Activated CD8-positive, alpha-beta memory T cell treated with anti-CD3 and anti-CD28 coated beads, Interleukin-2, amount 10 ng/mL, durations not matched to agents 7 days and 5 days (primary cell): ENCODE measurements around the gene UBE3D. TPM values are rescaled to one million over a fixed set of nuclear protein-coding genes. Genes with fewer than 3 reads are reported as not detected.
"Not testable (repeated sequence)": the region's sequence is repeated elsewhere in the genome, so short reads cannot be mapped to it uniquely, and the experiment has no call there.

Experiments used
- ATAC-seq: fragments of 150-1000 bp; cut with Tn5 transposase; one replicate; pipeline ENCODE4 v1.10.0; 2021; ENCODE audit warnings: moderate library complexity
- CTCF ChIA-PET: fragments of 350-600 bp; sonication (Branson Sonifier 250); formaldehyde crosslinking; loops from one replicate; lab custom pipeline; 2021; ENCODE audit warnings: antibody characterized with exemption; lab: Charles Lee
- DNase-seq: peaks from one replicate; pipeline ENCODE4 v3.0.0-alpha.2; 2020
- H3K27ac Mint-ChIP-seq: one replicate; pipeline ENCODE4 v1.8.0; 2021; ENCODE audit warnings: mild to moderate bottlenecking, mixed read lengths
- H3K27me3 Mint-ChIP-seq: one replicate; pipeline ENCODE4 v1.8.0; 2021; ENCODE audit warnings: mixed read lengths
- H3K36me3 Mint-ChIP-seq: one replicate; pipeline ENCODE4 v1.8.0; 2021; ENCODE audit warnings: mild to moderate bottlenecking, mixed read lengths
- H3K4me1 Mint-ChIP-seq: one replicate; pipeline ENCODE4 v1.8.0; 2021; ENCODE audit warnings: mixed read lengths
- H3K4me3 Mint-ChIP-seq: one replicate; pipeline ENCODE4 v1.8.0; 2021; ENCODE audit warnings: mild to moderate bottlenecking, moderate library complexity, mixed read lengths
- H3K9me3 Mint-ChIP-seq: one replicate; pipeline ENCODE4 v1.8.0; 2022; ENCODE audit warnings: low read depth, mixed read lengths
- total RNA-seq, 2 experiments: library from RNA; stranded (reverse); gene quantifications; one replicate each; pipeline ENCODE4 v1.2.3, GENCODE V29; 2021

Gene UBE3D
- total RNA-seq, 2 experiments from 2014 or later, result 4.6 to 4.7 TPM

GRCh38 chr6:83047065-83047754 lies 18.4 kb downstream of the UBE3D start:
- DNase-seq, result no peak
- Mint-ChIP-seq H3K27me3 (no peaks in the 10 kb centered on the region), H3K27ac (no peak overlapping the region), H3K9me3 (no peaks in the 10 kb centered on the region), H3K36me3 (peaks cover 3% of the 10 kb centered on the region), H3K4me3 (no peak overlapping the region), H3K4me1 (no peaks in the 10 kb centered on the region)
- no peak for ATAC-seq
- CTCF ChIA-PET, result interaction anchor here (0.8 to 1.3 kb wide), 4 partner anchors 10 to 776 kb away, joined by 3 to 5 read pairs (median 3); partner anchors contain the start of gene UBE3D

- Mint-ChIP-seq H3K9me3 (no peaks in the 10 kb centered on the region), H3K4me1 (no peaks in the 10 kb centered on the region), H3K4me3 (no peak overlapping the region), H3K27me3 (no peaks in the 10 kb centered on the region), H3K36me3 (peaks cover 3% of the 10 kb centered on the region), H3K27ac (no peak overlapping the region)
- CTCF ChIA-PET, result interaction anchor here (0.7 kb wide), 1 partner anchor 774 kb away, joined by 3 read pairs; no protein-coding TSS in a partner anchor
- DNase-seq (no peak), ATAC-seq (no peak)
Observed at GRCh38 chr6:83044091-83044768, 21.4 kb downstream of the UBE3D start.

GRCh38 chr6:83042467-83043053 lies 23.1 kb downstream of the UBE3D start:
- ATAC-seq (no peak), DNase-seq (no peak)
- no peaks in the 10 kb centered on the region for H3K9me3 Mint-ChIP-seq
- peaks cover 3% of the 10 kb centered on the region for H3K36me3 Mint-ChIP-seq
- no peaks in the 10 kb centered on the region for H3K4me1 Mint-ChIP-seq
- no peaks in the 10 kb centered on the region for H3K27me3 Mint-ChIP-seq
- H3K4me3 Mint-ChIP-seq, result no peak overlapping the region
- CTCF ChIA-PET, result no interaction called here
- no peak overlapping the region for H3K27ac Mint-ChIP-seq

- Mint-ChIP-seq H3K27ac (no peak overlapping the region), H3K27me3 (no peaks in the 10 kb centered on the region), H3K4me3 (no peak overlapping the region), H3K4me1 (no peaks in the 10 kb centered on the region), H3K9me3 (no peaks in the 10 kb centered on the region), H3K36me3 (peaks cover 21% of the 10 kb centered on the region)
- ATAC-seq (no peak), DNase-seq (no peak)
- CTCF ChIA-PET, result no interaction called here
Observed at GRCh38 chr6:83038246-83038645, 27.4 kb downstream of the UBE3D start.

GRCh38 chr6:83031689-83032088 lies 34.0 kb downstream of the UBE3D start:
- no peaks in the 10 kb centered on the region for H3K4me1 Mint-ChIP-seq
- no peaks in the 10 kb centered on the region for H3K27me3 Mint-ChIP-seq
- DNase-seq (no peak), ATAC-seq (no peak)
- CTCF ChIA-PET, result no interaction called here
- H3K4me3 Mint-ChIP-seq, result no peak overlapping the region
- no peak overlapping the region for H3K27ac Mint-ChIP-seq
- H3K36me3 Mint-ChIP-seq, result peaks cover 44% of the 10 kb centered on the region
- H3K9me3 Mint-ChIP-seq, result peaks cover 2% of the 10 kb centered on the region

- Mint-ChIP-seq H3K9me3 (no peaks in the 10 kb centered on the region), H3K4me3 (no peak overlapping the region), H3K27me3 (no peaks in the 10 kb centered on the region), H3K27ac (no peak overlapping the region), H3K36me3 (peaks cover 37% of the 10 kb centered on the region), H3K4me1 (no peaks in the 10 kb centered on the region)
- CTCF ChIA-PET, result no interaction called here
- DNase-seq (no peak), ATAC-seq (no peak)
Observed at GRCh38 chr6:83019741-83020140, 45.9 kb downstream of the UBE3D start.

GRCh38 chr6:83011131-83011530 lies 54.5 kb downstream of the UBE3D start:
- H3K36me3 Mint-ChIP-seq, result peaks cover 17% of the 10 kb centered on the region
- CTCF ChIA-PET, DNase-seq, ATAC-seq, H3K4me1 Mint-ChIP-seq, H3K27ac Mint-ChIP-seq, H3K27me3 Mint-ChIP-seq, H3K4me3 Mint-ChIP-seq, H3K9me3 Mint-ChIP-seq: not testable (repeated sequence)

GRCh38 chr6:83008626-83009025 lies 57.0 kb downstream of the UBE3D start:
- no peak overlapping the region for H3K27ac Mint-ChIP-seq

GRCh38 chr6:83006270-83006905 lies 59.3 kb downstream of the UBE3D start:
- Mint-ChIP-seq H3K4me1 (no peaks in the 10 kb centered on the region), H3K36me3 (peaks cover 4% of the 10 kb centered on the region), H3K9me3 (no peaks in the 10 kb centered on the region), H3K4me3 (no peak overlapping the region), H3K27me3 (no peaks in the 10 kb centered on the region), H3K27ac (no peak overlapping the region)
- CTCF ChIA-PET, result interaction anchor here (0.8 kb wide), 1 partner anchor 29 kb away, joined by 3 read pairs; no protein-coding TSS in a partner anchor
- ATAC-seq, result no peak
- DNase-seq, result no peak

More at GRCh38 chr6:83008626-83009025, 57.0 kb downstream of the UBE3D start:
- no peak for ATAC-seq
- Mint-ChIP-seq H3K4me3 (no peak overlapping the region), H3K27me3 (no peaks in the 10 kb centered on the region), H3K36me3 (peaks cover 5% of the 10 kb centered on the region), H3K9me3 (no peaks in the 10 kb centered on the region), H3K4me1 (no peaks in the 10 kb centered on the region)
- CTCF ChIA-PET, result no interaction called here
- DNase-seq, result no peak

GRCh38 chr6:82996156-82996555 lies 69.5 kb downstream of the UBE3D start:
- CTCF ChIA-PET, result no interaction called here
- no peak overlapping the region for H3K4me3 Mint-ChIP-seq
- H3K27me3 Mint-ChIP-seq, result no peaks in the 10 kb centered on the region
- H3K36me3 Mint-ChIP-seq, result peaks cover 4% of the 10 kb centered on the region
- DNase-seq, result no peak
- no peak for ATAC-seq
- no peaks in the 10 kb centered on the region for H3K4me1 Mint-ChIP-seq
- H3K27ac Mint-ChIP-seq, result no peak overlapping the region
- no peaks in the 10 kb centered on the region for H3K9me3 Mint-ChIP-seq

- CTCF ChIA-PET, result no interaction called here
- Mint-ChIP-seq H3K27ac (no peak overlapping the region), H3K36me3 (peaks cover 4% of the 10 kb centered on the region), H3K4me1 (no peaks in the 10 kb centered on the region), H3K4me3 (no peak overlapping the region), H3K27me3 (no peaks in the 10 kb centered on the region), H3K9me3 (no peaks in the 10 kb centered on the region)
- DNase-seq (no peak), ATAC-seq (no peak)
Observed at GRCh38 chr6:82995066-82995465, 70.6 kb downstream of the UBE3D start.

- no peak overlapping the region for H3K4me3 Mint-ChIP-seq
- DNase-seq (no peak), ATAC-seq (no peak)
- H3K4me1 Mint-ChIP-seq, result no peaks in the 10 kb centered on the region
- no peaks in the 10 kb centered on the region for H3K27me3 Mint-ChIP-seq
- peaks cover 4% of the 10 kb centered on the region for H3K36me3 Mint-ChIP-seq
- H3K27ac Mint-ChIP-seq, result no peak overlapping the region
- no peaks in the 10 kb centered on the region for H3K9me3 Mint-ChIP-seq
- CTCF ChIA-PET, result no interaction called here
Observed at GRCh38 chr6:82989736-82990290, 75.8 kb downstream of the UBE3D start.

GRCh38 chr6:82988930-82989351 lies 76.7 kb downstream of the UBE3D start:
- Mint-ChIP-seq H3K27me3 (no peaks in the 10 kb centered on the region), H3K4me1 (no peaks in the 10 kb centered on the region), H3K9me3 (no peaks in the 10 kb centered on the region), H3K36me3 (peaks cover 4% of the 10 kb centered on the region), H3K4me3 (no peak overlapping the region), H3K27ac (no peak overlapping the region)
- no peak for ATAC-seq
- no peak for DNase-seq
- CTCF ChIA-PET, result no interaction called here
